Fibroblast of lung (primary cell): ENCODE results near the gene ERBB3.

Experiments used
- EZH2 ChIP-seq: IDR thresholded peaks from 2 replicates; pipeline ENCODE4 v1.5.1; 2012; ENCODE audit warnings: low read length, control low read depth, mild to moderate bottlenecking; ENCODE audit errors: missing control alignments
- TF ChIP-seq, protein P1 (sequence below), 2 donors: IDR thresholded peaks in 1 of 2; conservative IDR thresholded peaks in 1 of 2; 1 replicate in 1 of 2; 2 replicates in 1 of 2; pipeline ENCODE4 v1.5.1; 2011 to 2012; ENCODE audit warnings: low read length in 2 of 2, control low read depth in 1 of 2, inconsistent platforms in 1 of 2, low read depth in 1 of 2, mild to moderate bottlenecking in 1 of 2

DNA sequence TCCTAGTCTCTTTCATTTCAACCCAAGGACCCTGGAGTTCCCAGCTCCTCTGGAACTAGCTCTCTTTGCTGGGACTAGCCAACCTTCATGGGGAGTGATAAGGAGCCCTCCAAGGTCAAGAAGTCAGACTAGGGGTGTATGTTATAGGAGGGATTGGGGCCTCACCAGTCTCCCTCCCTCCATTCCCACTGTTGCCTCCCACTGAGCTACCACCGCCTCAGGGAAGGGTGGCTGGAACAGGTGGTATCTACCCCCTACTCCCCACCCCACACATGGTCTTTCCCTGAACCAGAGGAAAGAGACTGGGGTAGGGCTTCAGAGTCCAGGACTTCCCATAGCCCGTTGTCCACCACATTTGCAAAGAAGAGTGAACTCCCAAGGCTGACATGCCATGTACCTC is 2.4 kb downstream of the ERBB3 start:
- TF ChIP-seq, protein P1, sequence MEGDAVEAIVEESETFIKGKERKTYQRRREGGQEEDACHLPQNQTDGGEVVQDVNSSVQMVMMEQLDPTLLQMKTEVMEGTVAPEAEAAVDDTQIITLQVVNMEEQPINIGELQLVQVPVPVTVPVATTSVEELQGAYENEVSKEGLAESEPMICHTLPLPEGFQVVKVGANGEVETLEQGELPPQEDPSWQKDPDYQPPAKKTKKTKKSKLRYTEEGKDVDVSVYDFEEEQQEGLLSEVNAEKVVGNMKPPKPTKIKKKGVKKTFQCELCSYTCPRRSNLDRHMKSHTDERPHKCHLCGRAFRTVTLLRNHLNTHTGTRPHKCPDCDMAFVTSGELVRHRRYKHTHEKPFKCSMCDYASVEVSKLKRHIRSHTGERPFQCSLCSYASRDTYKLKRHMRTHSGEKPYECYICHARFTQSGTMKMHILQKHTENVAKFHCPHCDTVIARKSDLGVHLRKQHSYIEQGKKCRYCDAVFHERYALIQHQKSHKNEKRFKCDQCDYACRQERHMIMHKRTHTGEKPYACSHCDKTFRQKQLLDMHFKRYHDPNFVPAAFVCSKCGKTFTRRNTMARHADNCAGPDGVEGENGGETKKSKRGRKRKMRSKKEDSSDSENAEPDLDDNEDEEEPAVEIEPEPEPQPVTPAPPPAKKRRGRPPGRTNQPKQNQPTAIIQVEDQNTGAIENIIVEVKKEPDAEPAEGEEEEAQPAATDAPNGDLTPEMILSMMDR (conservative IDR thresholded peaks at IDR 0.05 in 1 of 2, IDR thresholded peaks at IDR 0.05 in 1 of 2; ENCODE audit: low read depth in 1 of 2, low read length in 2 of 2) = no peak
- no peak for TF ChIP-seq EZH2
